Upper lobe of right lung (tissue), 1 donor: ENCODE measurements around the gene PP2D1. TPM values are rescaled to one million over a fixed set of nuclear protein-coding genes. Genes with fewer than 3 reads are reported as not detected.

ENCODE experiments used
- ATAC-seq: fragments of 200-7000 bp; cut with Tn5 transposase; one replicate; pipeline ENCODE4 v1.9.1; 2020; ENCODE audit warnings: mild to moderate bottlenecking, moderate library complexity
- DNase-seq: peaks from one replicate; pipeline ENCODE4 v3.0.0-alpha.2; 2020
- H3K27ac ChIP-seq: fragments of 200-600 bp; one replicate; pipeline ENCODE4 v1.8.0; 2022
- H3K27me3 ChIP-seq: fragments of 200-600 bp; one replicate; pipeline ENCODE4 v1.8.0; 2022; ENCODE audit warnings: mild to moderate bottlenecking
- H3K36me3 ChIP-seq: fragments of 200-600 bp; one replicate; pipeline ENCODE4 v1.8.0; 2022
- H3K4me1 ChIP-seq: fragments of 200-600 bp; one replicate; pipeline ENCODE4 v1.8.0; 2022
- H3K4me3 ChIP-seq: fragments of 200-600 bp; one replicate; pipeline ENCODE4 v1.8.0; 2022; ENCODE audit warnings: mild to moderate bottlenecking
- H3K9me3 ChIP-seq: fragments of 200-600 bp; one replicate; pipeline ENCODE4 v1.8.0; 2022
- CTCF ChIP-seq: fragments of 200-600 bp; IDR thresholded peaks from one replicate; pipeline ENCODE4 v1.8.0; 2022; ENCODE audit warnings: antibody characterized with exemption
- intact Hi-C: fragments of 100-400 bp; cut with DNase I; formaldehyde crosslinking; loops from one replicate; pipeline ENCODE4 v1.11.0; 2022
- total RNA-seq: library from RNA; stranded (reverse); fragmentation: NEBNext Ultra II Directional; extraction: Animal tissue kit (Norgen Biotek cat#: 25700); gene quantifications from one replicate; pipeline ENCODE4 v1.2.1, GENCODE V29; 2021
- donor health status: DM: no; HTN: yes; CAD: no; lungs with severe emphysema.

PP2D1 gene
- total RNA-seq, 1 donor from 2014 or later: not detected

DNA sequence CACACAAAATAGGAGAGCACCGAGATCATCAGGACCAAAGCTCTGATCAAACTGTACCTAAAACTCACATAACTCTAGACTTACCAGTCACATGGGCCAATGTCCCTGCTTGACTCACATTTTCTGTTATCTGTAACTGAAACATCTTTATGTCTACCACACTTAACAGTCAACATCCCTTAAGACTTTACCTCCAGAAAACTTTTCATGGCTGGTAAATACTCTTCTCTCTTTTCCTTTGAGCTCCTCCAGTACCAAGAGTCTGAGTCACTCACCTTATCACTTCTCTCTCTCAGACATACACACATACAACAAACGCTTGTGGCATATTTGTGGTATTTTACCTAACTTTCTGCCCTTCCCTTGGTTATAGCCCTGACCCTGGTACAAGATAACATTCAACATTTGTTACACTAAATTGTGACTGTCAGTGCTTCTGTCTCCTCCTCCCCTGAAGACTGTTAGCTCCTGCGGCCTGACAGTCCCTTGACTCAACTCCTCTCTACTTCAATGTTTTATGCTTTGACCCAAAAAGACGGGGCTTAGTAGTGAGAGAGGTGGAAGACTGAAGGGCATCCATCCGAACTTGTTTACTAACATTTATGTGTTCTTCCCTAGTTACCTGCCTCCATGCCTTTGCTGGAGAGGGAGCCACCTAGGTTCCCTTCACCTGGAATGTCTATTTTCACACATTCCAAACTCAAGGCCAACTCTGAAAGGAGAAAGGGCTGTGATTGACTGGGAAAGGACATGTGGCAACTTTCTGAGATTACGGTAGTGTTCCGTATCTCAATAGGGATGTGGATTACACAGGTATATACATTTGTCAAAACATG is 74.4 kb downstream of the PP2D1 start:
- TF ChIP-seq CTCF: no peak
- no peak overlapping the region for H3K4me3 ChIP-seq
- intact Hi-C loops: no loop called here
- H3K9me3 ChIP-seq: no peaks in the 10 kb centered on the region
- H3K27ac ChIP-seq: no peak overlapping the region
- no peaks in the 10 kb centered on the region for H3K36me3 ChIP-seq
- DNase-seq (no peak), ATAC-seq (no peak)
- H3K27me3 ChIP-seq: peaks cover 4% of the 10 kb centered on the region
- H3K4me1 ChIP-seq: no peaks in the 10 kb centered on the region

Other genes with a start within 250 kb of the PP2D1 start
- gene EFHB, start 78.0 kb downstream of the PP2D1 start, total RNA-seq: 0.90 TPM
- 71.7 TPM for gene RAB5A, start 65.2 kb downstream of the PP2D1 start, total RNA-seq
- 52.6 TPM for gene KAT2B, start 28.2 kb upstream of the PP2D1 start, total RNA-seq
- not detected for gene SGO1, start 173.9 kb upstream of the PP2D1 start, total RNA-seq